Neural cell (in vitro differentiated cells): ENCODE results near the gene ITGB1BP2. TPM values are rescaled to one million over a fixed set of nuclear protein-coding genes. Genes with fewer than 3 reads are reported as not detected.
A peak's percentile ranks its signal among the peaks of the same experiment; 100 is the strongest.

Source experiments
- H2AFZ ChIP-seq: fragments of 200-600, 300-800 bp; sonication (generic), shearing (Covaris generic); 2 replicates; pipeline ENCODE4 v1.6.0; 2014; ENCODE audit warnings: low read depth, mild to moderate bottlenecking, antibody characterized with exemption, low read length, moderate library complexity
- H3F3A ChIP-seq: fragments of 200-600 bp; shearing (Covaris generic); 2 replicates; pipeline ENCODE4 v1.6.1; 2016; ENCODE audit warnings: mild to moderate bottlenecking, moderate library complexity, mixed read lengths, antibody characterized with exemption, low read length; ENCODE audit not compliant: insufficient read depth, poor library complexity, severe bottlenecking
- H3K27ac ChIP-seq: fragments of 200-600, 300-800 bp; sonication (generic), shearing (Covaris generic); 2 replicates; pipeline ENCODE4 v1.5.1; 2014; ENCODE audit warnings: mild to moderate bottlenecking, low read length, moderate library complexity
- H3K27me3 ChIP-seq: fragments of 300-800, 200-600 bp; sonication (generic), shearing (Covaris generic); 2 replicates; pipeline ENCODE4 v1.6.0; 2014; ENCODE audit warnings: mild to moderate bottlenecking, low read depth, low read length, moderate library complexity; ENCODE audit not compliant: insufficient read depth
- H3K36me3 ChIP-seq: fragments of 300-800, 200-600 bp; sonication (generic), shearing (Covaris generic); 2 replicates; pipeline ENCODE4 v1.5.1; 2014; ENCODE audit warnings: mild to moderate bottlenecking, antibody characterized with exemption, low read length, moderate library complexity; ENCODE audit not compliant: insufficient read depth
- H3K4me2 ChIP-seq: fragments of 300-800, 200-600 bp; sonication (generic), shearing (Covaris generic); 2 replicates; pipeline ENCODE4 v1.6.0; 2014; ENCODE audit warnings: mild to moderate bottlenecking, low read length
- H3K4me3 ChIP-seq: fragments of 300-800, 200-600 bp; sonication (generic), shearing (Covaris generic); 2 replicates; pipeline ENCODE4 v1.5.1; 2014; ENCODE audit warnings: mild to moderate bottlenecking, low read length, moderate library complexity
- H3K79me2 ChIP-seq: fragments of 200-600 bp; shearing (Covaris generic); replicated peaks from 2 replicates; pipeline ENCODE4 v1.6.0; 2014; ENCODE audit warnings: mild to moderate bottlenecking, low read length, moderate library complexity; ENCODE audit not compliant: insufficient read depth
- H3K9ac ChIP-seq: fragments of 300-800, 200-600 bp; sonication (generic), shearing (Covaris generic); 2 replicates; pipeline ENCODE4 v1.6.1; 2016; ENCODE audit warnings: mild to moderate bottlenecking, low read length, mixed read lengths
- H3K9me2 ChIP-seq: fragments of 200-600 bp; shearing (Covaris generic); 2 replicates; pipeline ENCODE4 v1.6.1; 2016; ENCODE audit warnings: mild to moderate bottlenecking, low read length, mixed read lengths; ENCODE audit not compliant: insufficient read depth
- H3K9me3 ChIP-seq: fragments of 200-600, 300-800 bp; sonication (generic), shearing (Covaris generic); 2 replicates; pipeline ENCODE4 v1.6.1; 2016; ENCODE audit warnings: mild to moderate bottlenecking, mixed run types, low read length, moderate library complexity, mixed read lengths
- H4K20me1 ChIP-seq: fragments of 200-600 bp; shearing (Covaris generic); 2 replicates; pipeline ENCODE4 v1.6.1; 2016; ENCODE audit warnings: mild to moderate bottlenecking, mixed run types; ENCODE audit not compliant: insufficient read depth
- CTCF ChIP-seq: fragments of 450-650 bp; IDR thresholded peaks from 2 replicates; pipeline ENCODE4 v1.5.1; 2014; ENCODE audit warnings: antibody characterized with exemption, mild to moderate bottlenecking, moderate library complexity; ENCODE audit not compliant: poor library complexity, severe bottlenecking
- EP300 ChIP-seq: fragments of 450-650 bp; conservative IDR thresholded peaks from 2 replicates; pipeline ENCODE4 v1.6.1; 2014; ENCODE audit warnings: antibody characterized with exemption, mild to moderate bottlenecking, moderate library complexity; ENCODE audit not compliant: poor library complexity, severe bottlenecking
- EZH2 ChIP-seq: fragments of 200-600, 300-800 bp; shearing (Covaris generic), sonication (generic); IDR thresholded peaks from 2 replicates; pipeline ENCODE4 v1.6.1; 2014; ENCODE audit warnings: antibody characterized with exemption, low read length, borderline replicate concordance, mild to moderate bottlenecking; ENCODE audit not compliant: insufficient read depth, poor library complexity, severe bottlenecking
- MXI1 ChIP-seq: fragments of 450-650 bp; conservative IDR thresholded peaks from 2 replicates; pipeline ENCODE4 v1.6.1; 2014; ENCODE audit warnings: antibody characterized with exemption, mild to moderate bottlenecking; ENCODE audit not compliant: poor library complexity, severe bottlenecking
- POLR2AphosphoS5 ChIP-seq: IDR thresholded peaks from 2 replicates; pipeline ENCODE4 v1.6.1; 2012
- RAD21 ChIP-seq: fragments of 450-650 bp; conservative IDR thresholded peaks from 2 replicates; pipeline ENCODE4 v1.6.1; 2014; ENCODE audit warnings: antibody characterized with exemption, mild to moderate bottlenecking, moderate library complexity
- REST ChIP-seq: IDR thresholded peaks from 2 replicates; pipeline ENCODE4 v1.6.1; 2012; ENCODE audit warnings: borderline replicate concordance
- SMC3 ChIP-seq: fragments of 450-650 bp; conservative IDR thresholded peaks from 2 replicates; pipeline ENCODE4 v1.6.1; 2014; ENCODE audit warnings: antibody characterized with exemption, mild to moderate bottlenecking, moderate library complexity; ENCODE audit not compliant: poor library complexity
- TAF1 ChIP-seq: IDR thresholded peaks from 2 replicates; pipeline ENCODE4 v1.6.1; 2012; ENCODE audit warnings: low read depth
- polyA plus RNA-seq: library from polyadenylated mRNA; depleted of rRNA; stranded (reverse); fragments of >200 nt; gene quantifications from 2 replicates; pipeline ENCODE4 v1.2.3, GENCODE V29; 2014

ITGB1BP2 gene
- polyA plus RNA-seq, 1 donor from 2014 or later = 2.8 TPM

GRCh38 chrX:71256051-71256450 lies 45.5 kb upstream of the ITGB1BP2 start:
- no peaks in the 10 kb centered on the region for H3K27me3 ChIP-seq
- H3K9me3 ChIP-seq = no peaks in the 10 kb centered on the region
- peaks cover 10% of the 10 kb centered on the region for H3K79me2 ChIP-seq
- TF ChIP-seq EZH2 = no peak
- TF ChIP-seq POLR2AphosphoS5 = no peak
- no peak for TF ChIP-seq SMC3
- TF ChIP-seq MXI1 = no peak
- TF ChIP-seq TAF1 = no peak
- no peak for TF ChIP-seq CTCF
- no peak for TF ChIP-seq EP300
- TF ChIP-seq REST = no peak
- H3K9me2 ChIP-seq = no peaks in the 10 kb centered on the region
- no peaks in the 10 kb centered on the region for H4K20me1 ChIP-seq
- H3K9ac ChIP-seq = no peak overlapping the region
- H3K4me3 ChIP-seq = peak overlapping the region; percentile 74
- H3K4me2 ChIP-seq = no peak overlapping the region
- H2AFZ ChIP-seq = no peak overlapping the region
- H3K27ac ChIP-seq = peak overlapping the region; percentile 93
- H3F3A ChIP-seq = no peaks in the 10 kb centered on the region
- no peaks in the 10 kb centered on the region for H3K36me3 ChIP-seq

- Histone ChIP-seq H3K27ac (no peak overlapping the region), H4K20me1 (no peaks in the 10 kb centered on the region), H3K9me3 (no peaks in the 10 kb centered on the region)
These were observed 44.7 kb upstream of the ITGB1BP2 start for GRCh38 chrX:71256856-71257255.

More at GRCh38 chrX:71256856-71257255, 44.7 kb upstream of the ITGB1BP2 start:
- Histone ChIP-seq H2AFZ (no peak overlapping the region), H3K9me2 (no peaks in the 10 kb centered on the region), H3F3A (no peaks in the 10 kb centered on the region), H3K9ac (no peak overlapping the region), H3K36me3 (no peaks in the 10 kb centered on the region), H3K79me2 (peaks cover 10% of the 10 kb centered on the region), H3K4me3 (no peak overlapping the region), H3K4me2 (no peak overlapping the region), H3K27me3 (no peaks in the 10 kb centered on the region)
- TF ChIP-seq EP300 = no peak
- TF ChIP-seq RAD21 = no peak
- no peak for TF ChIP-seq REST
- no peak for TF ChIP-seq POLR2AphosphoS5
- no peak for TF ChIP-seq SMC3
- TF ChIP-seq TAF1 = no peak
- no peak for TF ChIP-seq CTCF
- no peak for TF ChIP-seq EZH2
- TF ChIP-seq MXI1 = no peak
